ENCODE data around the gene SIGMAR1.

DNA sequence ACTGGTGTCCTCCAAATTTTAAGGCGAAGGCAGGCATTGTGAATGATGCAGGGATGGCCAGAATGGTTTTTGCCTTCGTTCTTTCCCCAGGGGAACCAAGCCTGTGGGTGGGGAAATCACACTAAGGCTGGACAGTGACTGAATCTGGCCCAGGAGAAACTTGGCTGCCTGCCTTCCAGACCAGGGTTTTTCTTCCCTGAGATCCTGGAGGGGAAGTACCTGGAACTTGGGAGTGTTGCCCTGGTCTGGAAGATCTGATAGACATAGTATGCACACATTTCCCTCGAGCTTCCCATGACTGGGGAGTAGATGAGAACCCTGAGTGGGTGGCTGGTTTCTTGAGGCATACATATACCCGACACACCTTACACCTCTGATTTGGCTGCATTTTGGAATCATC, 13.7 kb upstream of the SIGMAR1 start:
- TF ChIP-seq, protein P1, sequence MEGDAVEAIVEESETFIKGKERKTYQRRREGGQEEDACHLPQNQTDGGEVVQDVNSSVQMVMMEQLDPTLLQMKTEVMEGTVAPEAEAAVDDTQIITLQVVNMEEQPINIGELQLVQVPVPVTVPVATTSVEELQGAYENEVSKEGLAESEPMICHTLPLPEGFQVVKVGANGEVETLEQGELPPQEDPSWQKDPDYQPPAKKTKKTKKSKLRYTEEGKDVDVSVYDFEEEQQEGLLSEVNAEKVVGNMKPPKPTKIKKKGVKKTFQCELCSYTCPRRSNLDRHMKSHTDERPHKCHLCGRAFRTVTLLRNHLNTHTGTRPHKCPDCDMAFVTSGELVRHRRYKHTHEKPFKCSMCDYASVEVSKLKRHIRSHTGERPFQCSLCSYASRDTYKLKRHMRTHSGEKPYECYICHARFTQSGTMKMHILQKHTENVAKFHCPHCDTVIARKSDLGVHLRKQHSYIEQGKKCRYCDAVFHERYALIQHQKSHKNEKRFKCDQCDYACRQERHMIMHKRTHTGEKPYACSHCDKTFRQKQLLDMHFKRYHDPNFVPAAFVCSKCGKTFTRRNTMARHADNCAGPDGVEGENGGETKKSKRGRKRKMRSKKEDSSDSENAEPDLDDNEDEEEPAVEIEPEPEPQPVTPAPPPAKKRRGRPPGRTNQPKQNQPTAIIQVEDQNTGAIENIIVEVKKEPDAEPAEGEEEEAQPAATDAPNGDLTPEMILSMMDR (IDR thresholded peaks at IDR 0.05): no peak
- no peak for TF ChIP-seq POLR2A (IDR thresholded peaks at IDR 0.05)
